Spleen (tissue), 7 donors: Measurements from ENCODE around the gene MEFV.

ENCODE experiments used
- POLR2AphosphoS5 ChIP-seq, 3 donors: sonication (generic); formaldehyde crosslinking; IDR thresholded peaks; one replicate each; pipeline ENCODE4 v1.5.1; 2017; ENCODE audit warnings: antibody characterized with exemption in 3 of 3
- TF ChIP-seq, protein P1 (sequence below), 11 experiments: fragments of 200-600 bp in 7 of 11; fragments of 450-650 bp in 4 of 11; sonication (generic) in 4 of 11; IDR thresholded peaks in 8 of 11; conservative IDR thresholded peaks in 3 of 11; 1 replicate in 7 of 11; 2 replicates in 4 of 11; pipeline versions ENCODE4 v1.4.0 to v1.8.0; 2016 to 2021; ENCODE audit warnings: antibody characterized with exemption in 11 of 11, inconsistent platforms in 4 of 11, mild to moderate bottlenecking in 1 of 11
- donor health status: DM: no; HTN: no; CAD: no; lungs with moderate emphysema.
- donor health status: DM: no; HTN: no; CAD: no.
- donor health status: DM: no; HTN: no; CAD: no.

DNA sequence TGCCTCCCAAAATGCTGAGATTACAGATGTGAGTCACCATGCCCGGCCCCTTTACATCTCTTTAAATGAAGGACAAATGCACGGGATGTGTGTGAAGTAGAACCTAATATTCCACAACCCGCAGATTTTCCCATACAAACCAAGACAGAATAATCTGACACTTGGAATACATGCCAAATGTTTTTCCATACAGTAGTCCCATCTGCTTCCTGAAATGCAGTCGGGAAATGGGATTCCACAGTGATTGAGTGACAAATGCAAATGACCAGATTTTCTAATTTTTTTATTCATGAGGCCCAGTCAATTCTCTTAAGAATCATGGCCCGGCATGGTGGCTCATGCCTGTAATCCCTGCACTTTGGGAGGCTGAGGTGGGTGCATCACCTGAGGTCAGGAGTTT, 14.7 kb downstream of the MEFV start:
- TF ChIP-seq, protein P1, sequence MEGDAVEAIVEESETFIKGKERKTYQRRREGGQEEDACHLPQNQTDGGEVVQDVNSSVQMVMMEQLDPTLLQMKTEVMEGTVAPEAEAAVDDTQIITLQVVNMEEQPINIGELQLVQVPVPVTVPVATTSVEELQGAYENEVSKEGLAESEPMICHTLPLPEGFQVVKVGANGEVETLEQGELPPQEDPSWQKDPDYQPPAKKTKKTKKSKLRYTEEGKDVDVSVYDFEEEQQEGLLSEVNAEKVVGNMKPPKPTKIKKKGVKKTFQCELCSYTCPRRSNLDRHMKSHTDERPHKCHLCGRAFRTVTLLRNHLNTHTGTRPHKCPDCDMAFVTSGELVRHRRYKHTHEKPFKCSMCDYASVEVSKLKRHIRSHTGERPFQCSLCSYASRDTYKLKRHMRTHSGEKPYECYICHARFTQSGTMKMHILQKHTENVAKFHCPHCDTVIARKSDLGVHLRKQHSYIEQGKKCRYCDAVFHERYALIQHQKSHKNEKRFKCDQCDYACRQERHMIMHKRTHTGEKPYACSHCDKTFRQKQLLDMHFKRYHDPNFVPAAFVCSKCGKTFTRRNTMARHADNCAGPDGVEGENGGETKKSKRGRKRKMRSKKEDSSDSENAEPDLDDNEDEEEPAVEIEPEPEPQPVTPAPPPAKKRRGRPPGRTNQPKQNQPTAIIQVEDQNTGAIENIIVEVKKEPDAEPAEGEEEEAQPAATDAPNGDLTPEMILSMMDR (IDR thresholded peaks at IDR 0.05 in 8 of 11, conservative IDR thresholded peaks at IDR 0.05 in 3 of 11): no peak
- TF ChIP-seq POLR2AphosphoS5 (IDR thresholded peaks at IDR 0.05): no peak
